GM19463 (cell line): ENCODE results near the gene SKA3.

Experiments used
- ATAC-seq: cut with Tn5 transposase; IDR thresholded peaks from one replicate; pipeline ENCODE4 v1.9.1; 2021; ENCODE audit warnings: mild to moderate bottlenecking, moderate library complexity; ENCODE audit not compliant: unreplicated experiment

SKA3 gene

GRCh38 chr13:21117104-21117809 is 59.1 kb downstream of the SKA3 start:
- no peak for ATAC-seq

- no peak for ATAC-seq
Measured at GRCh38 chr13:21116141-21116540, 60.2 kb downstream of the SKA3 start.

GRCh38 chr13:21115231-21115630 is 61.1 kb downstream of the SKA3 start:
- no peak for ATAC-seq

- ATAC-seq = no peak
Measured at GRCh38 chr13:21111546-21111945, 64.8 kb downstream of the SKA3 start.

- ATAC-seq = no peak
Measured at GRCh38 chr13:21109168-21109567, 67.2 kb downstream of the SKA3 start.

- ATAC-seq = no peak
Measured at GRCh38 chr13:21106089-21106488, 70.3 kb downstream of the SKA3 start.

- no peak for ATAC-seq
Measured at GRCh38 chr13:21104199-21105019, 71.9 kb downstream of the SKA3 start.
